Activated CD4-positive, alpha-beta memory T cell treated with anti-CD3 and anti-CD28 coated beads, Interleukin-2, amount 10 ng/mL, durations not matched to agents 7 days and 5 days (primary cell): Measurements from ENCODE around the gene MATCAP1. TPM values are rescaled to one million over a fixed set of nuclear protein-coding genes. Genes with fewer than 3 reads are reported as not detected.

Experiments used
- CTCF ChIA-PET: fragments of 350-600 bp; sonication (Branson Sonifier 250); formaldehyde crosslinking; loops from one replicate; lab custom pipeline; 2021; ENCODE audit warnings: antibody characterized with exemption, inconsistent platforms; lab: Charles Lee
- POLR2A ChIA-PET: fragments of 350-600 bp; sonication (Branson Sonifier 250); formaldehyde crosslinking; loops from one replicate; lab custom pipeline; 2021; ENCODE audit warnings: antibody characterized with exemption; lab: Charles Lee
- DNase-seq: peaks from one replicate; pipeline ENCODE4 v3.0.0-alpha.2; 2020
- H3K27ac Mint-ChIP-seq: one replicate; pipeline ENCODE4 v1.8.0; 2021; ENCODE audit warnings: mild to moderate bottlenecking, mixed read lengths
- H3K27me3 Mint-ChIP-seq: one replicate; pipeline ENCODE4 v1.8.0; 2021; ENCODE audit warnings: mixed read lengths
- H3K36me3 Mint-ChIP-seq: one replicate; pipeline ENCODE4 v1.8.0; 2021; ENCODE audit warnings: low read depth, mixed read lengths
- H3K4me1 Mint-ChIP-seq: one replicate; pipeline ENCODE4 v1.8.0; 2021; ENCODE audit warnings: mixed read lengths
- H3K4me3 Mint-ChIP-seq: one replicate; pipeline ENCODE4 v1.8.0; 2021; ENCODE audit warnings: mild to moderate bottlenecking, mixed read lengths
- H3K9me3 Mint-ChIP-seq: one replicate; pipeline ENCODE4 v1.8.0; 2021; ENCODE audit warnings: mixed read lengths
- total RNA-seq, 2 experiments: library from RNA; stranded (reverse); gene quantifications; one replicate each; pipeline ENCODE4 v1.2.3, GENCODE V29; 2021

Gene MATCAP1
- total RNA-seq, 2 experiments from 2014 or later, result 63.9 to 70.9 TPM

DNA sequence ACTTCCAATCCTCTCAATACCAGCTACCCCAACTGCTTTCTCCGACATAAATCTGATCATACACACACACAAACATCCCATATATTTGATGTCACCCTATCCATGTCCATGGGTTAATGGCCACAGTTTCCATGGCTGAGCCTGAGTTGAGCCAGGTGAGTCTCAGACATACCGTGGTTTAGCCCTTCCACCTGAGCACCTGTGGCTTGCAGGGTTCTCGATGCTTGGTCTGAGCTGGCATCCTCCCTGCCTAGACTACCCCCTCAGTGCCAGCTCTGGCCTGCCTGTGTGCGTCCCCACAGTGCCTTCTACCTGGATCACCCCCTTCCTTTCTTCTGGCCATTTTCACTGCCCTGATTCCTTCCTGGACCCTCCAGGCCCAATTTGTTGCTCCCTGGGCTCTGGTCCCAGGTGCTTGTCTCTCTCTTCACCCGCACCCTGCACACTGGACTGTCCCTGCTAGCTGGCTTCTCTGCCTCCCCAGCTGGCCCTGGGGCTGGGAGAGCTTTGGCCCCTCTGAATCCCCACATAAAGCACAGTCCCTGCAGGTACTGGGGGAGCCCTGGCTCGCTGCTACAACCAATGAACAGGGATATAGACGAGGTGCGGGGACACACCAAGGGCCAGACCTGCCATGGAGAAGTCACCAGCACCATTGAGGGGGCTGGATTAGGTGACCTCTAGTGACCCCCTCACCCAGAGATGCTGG lies 22.5 kb upstream of the MATCAP1 start:
- Mint-ChIP-seq H3K27ac (no peak overlapping the region), H3K9me3 (no peaks in the 10 kb centered on the region), H3K27me3 (no peaks in the 10 kb centered on the region), H3K4me3 (no peak overlapping the region), H3K36me3 (peaks cover 15% of the 10 kb centered on the region), H3K4me1 (no peaks in the 10 kb centered on the region)
- ChIA-PET POLR2A (no interaction called here), CTCF (no interaction called here)
- DNase-seq, result no peak

DNA sequence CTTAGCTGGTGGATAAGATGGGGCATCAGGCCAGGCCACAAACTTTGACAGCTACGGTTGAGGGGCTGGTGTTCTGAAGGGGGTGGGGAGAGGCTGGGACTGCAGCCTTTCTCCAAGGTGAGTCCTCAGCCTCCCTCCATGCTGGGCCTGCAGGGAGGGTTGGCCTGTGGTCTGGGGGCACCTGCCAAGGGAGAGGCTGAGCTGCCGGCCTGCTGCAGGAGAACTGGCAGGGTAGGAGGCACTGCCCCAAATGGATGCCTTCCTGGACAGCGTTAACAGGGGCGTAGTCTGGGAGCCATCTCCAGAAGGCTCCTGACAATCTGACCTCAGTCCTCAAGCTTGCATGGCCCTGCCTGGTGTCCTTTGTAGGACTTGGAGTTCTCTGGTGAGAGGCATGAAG lies 20.3 kb upstream of the MATCAP1 start:
- H3K27me3 Mint-ChIP-seq, result no peaks in the 10 kb centered on the region
- H3K36me3 Mint-ChIP-seq, result peaks cover 23% of the 10 kb centered on the region
- CTCF ChIA-PET, result interaction anchor here (0.6 kb wide), 1 partner anchor 31 kb away, joined by 5 read pairs; no protein-coding TSS in a partner anchor
- POLR2A ChIA-PET, result interaction anchor here (1.1 to 1.4 kb wide), 2 partner anchors 9 to 20 kb away, joined by 3 to 5 read pairs; no protein-coding TSS in a partner anchor
- no peak overlapping the region for H3K4me3 Mint-ChIP-seq
- H3K9me3 Mint-ChIP-seq, result no peaks in the 10 kb centered on the region
- no peaks in the 10 kb centered on the region for H3K4me1 Mint-ChIP-seq
- no peak for DNase-seq
- no peak overlapping the region for H3K27ac Mint-ChIP-seq

DNA sequence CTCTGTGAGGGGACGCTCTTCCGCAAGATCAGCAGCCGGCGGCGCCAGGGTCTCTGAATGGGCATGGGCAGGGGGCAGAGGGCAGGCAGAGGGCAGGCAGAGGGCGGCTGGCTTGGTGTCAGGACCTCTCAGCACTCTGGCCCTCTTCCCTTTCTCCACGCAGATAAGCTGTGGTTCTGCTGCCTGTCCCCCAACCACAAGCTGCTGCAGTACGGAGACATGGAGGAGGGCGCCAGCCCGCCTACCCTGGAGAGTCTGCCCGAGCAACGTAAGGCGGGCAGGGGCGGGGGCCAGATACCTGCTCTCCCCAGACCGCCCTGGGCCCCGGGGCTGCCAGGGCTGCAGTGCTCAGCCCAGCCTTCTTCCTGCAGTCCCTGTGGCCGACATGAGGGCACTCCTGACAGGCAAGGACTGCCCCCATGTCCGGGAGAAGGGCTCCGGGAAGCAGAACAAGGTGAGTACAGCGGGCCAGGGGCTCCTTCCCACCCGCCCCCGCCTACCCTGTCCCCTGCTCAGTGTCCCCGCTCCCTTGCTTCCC lies 19.3 kb upstream of the MATCAP1 start:
- ChIA-PET CTCF (no interaction called here), POLR2A (interaction anchor here (0.5 to 1.2 kb wide), 4 partner anchors 10 to 23 kb away, joined by 3 read pairs; partner anchors contain the start of gene E2F4)
- no peak for DNase-seq

DNA sequence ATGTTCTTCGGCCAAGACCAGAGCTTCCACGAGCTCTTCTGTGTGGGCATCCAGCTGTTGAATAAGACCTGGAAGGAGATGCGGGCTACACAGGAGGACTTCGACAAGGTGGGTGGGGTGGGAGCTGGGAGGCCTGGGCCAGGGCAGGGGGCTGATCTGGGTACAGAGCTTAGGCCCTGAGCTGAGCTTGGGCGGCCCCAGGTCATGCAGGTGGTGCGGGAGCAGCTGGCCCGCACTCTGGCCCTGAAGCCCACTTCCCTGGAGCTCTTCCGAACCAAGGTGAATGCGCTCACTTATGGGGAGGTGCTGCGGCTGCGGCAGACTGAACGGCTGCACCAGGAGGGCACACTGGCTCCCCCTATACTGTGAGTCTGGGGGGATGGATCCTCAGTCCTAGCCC lies 18.7 kb upstream of the MATCAP1 start:
- H3K27ac Mint-ChIP-seq, result no peak overlapping the region
- H3K27me3 Mint-ChIP-seq, result no peaks in the 10 kb centered on the region
- POLR2A ChIA-PET, result interaction anchor here (0.5 to 1.2 kb wide), 4 partner anchors 10 to 24 kb away, joined by 3 read pairs; partner anchors contain the start of gene E2F4
- DNase-seq, result no peak
- H3K9me3 Mint-ChIP-seq, result no peaks in the 10 kb centered on the region
- H3K36me3 Mint-ChIP-seq, result peaks cover 34% of the 10 kb centered on the region
- CTCF ChIA-PET, result no interaction called here
- H3K4me3 Mint-ChIP-seq, result no peak overlapping the region
- H3K4me1 Mint-ChIP-seq, result peaks cover 3% of the 10 kb centered on the region

More for the DNA sequence above, 19.3 kb upstream of the MATCAP1 start:
- no peaks in the 10 kb centered on the region for H3K27me3 Mint-ChIP-seq
- H3K4me3 Mint-ChIP-seq, result no peak overlapping the region
- H3K9me3 Mint-ChIP-seq, result no peaks in the 10 kb centered on the region
- H3K36me3 Mint-ChIP-seq, result peaks cover 29% of the 10 kb centered on the region
- peaks cover 3% of the 10 kb centered on the region for H3K4me1 Mint-ChIP-seq
- H3K27ac Mint-ChIP-seq, result no peak overlapping the region

DNA sequence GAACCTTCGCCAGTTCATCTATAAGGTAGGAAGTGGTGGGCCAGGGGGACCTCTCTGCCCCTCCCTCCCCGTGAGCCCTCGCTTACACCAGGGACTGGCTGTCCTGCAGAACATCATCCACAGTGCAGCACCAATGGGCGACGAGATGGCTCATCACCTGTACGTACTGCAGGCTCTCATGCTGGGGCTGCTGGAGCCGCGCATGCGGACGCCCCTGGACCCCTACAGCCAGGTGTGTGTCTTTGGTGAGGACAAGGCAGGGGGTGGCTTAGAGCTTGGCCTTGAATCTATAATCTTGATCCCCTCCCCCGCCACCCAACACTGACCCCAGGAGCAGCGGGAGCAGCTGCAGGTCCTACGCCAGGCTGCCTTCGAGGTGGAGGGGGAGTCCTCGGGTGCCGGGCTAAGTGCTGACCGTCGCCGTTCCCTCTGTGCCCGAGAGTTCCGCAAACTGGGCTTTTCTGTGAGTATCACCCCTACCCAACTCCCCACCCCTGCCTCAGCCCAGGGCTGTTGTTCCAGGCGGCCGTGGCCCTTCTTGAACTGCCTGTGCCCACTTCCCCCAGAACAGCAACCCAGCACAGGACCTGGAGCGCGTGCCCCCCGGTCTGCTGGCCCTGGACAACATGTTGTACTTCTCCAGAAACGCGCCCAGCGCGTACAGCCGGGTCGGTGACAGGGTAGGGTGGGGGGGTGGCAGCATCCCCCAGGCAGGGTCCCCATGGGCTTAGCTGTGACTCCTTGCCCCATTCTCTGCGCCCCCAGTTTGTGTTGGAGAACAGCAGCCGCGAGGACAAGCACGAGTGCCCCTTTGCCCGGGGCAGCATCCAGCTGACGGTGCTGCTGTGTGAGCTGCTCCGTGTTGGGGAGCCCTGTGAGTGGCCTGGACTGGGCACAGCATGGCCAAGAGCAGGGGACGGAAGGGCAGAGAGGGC lies 17.9 kb upstream of the MATCAP1 start:
- no peaks in the 10 kb centered on the region for H3K27me3 Mint-ChIP-seq
- H3K36me3 Mint-ChIP-seq, result peaks cover 39% of the 10 kb centered on the region
- POLR2A ChIA-PET, result interaction anchor here (0.7 to 1.2 kb wide), 3 partner anchors 9 to 17 kb away, joined by 3 read pairs; partner anchors contain the start of gene E2F4
- H3K27ac Mint-ChIP-seq, result no peak overlapping the region
- DNase-seq, result no peak
- no peak overlapping the region for H3K4me3 Mint-ChIP-seq
- CTCF ChIA-PET, result no interaction called here
- no peaks in the 10 kb centered on the region for H3K9me3 Mint-ChIP-seq
- peaks cover 6% of the 10 kb centered on the region for H3K4me1 Mint-ChIP-seq

DNA sequence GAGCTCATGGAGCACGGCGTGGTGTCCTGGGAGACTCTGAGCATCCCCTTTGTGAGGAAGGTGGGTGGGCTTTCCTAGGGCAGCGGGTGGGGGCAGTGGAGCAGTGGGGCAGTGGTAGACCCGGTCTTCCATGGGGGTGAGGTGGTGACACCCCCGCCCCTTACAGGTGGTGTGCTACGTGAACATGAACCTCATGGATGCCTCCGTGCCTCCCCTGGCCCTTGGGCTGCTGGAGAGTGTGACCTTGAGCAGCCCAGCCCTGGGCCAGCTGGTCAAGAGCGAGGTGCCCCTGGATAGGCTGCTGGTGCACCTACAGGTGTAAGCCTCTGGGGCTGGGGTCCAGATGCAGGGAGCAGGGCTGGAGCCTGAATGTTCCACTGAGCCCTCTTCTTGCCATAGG lies 16.7 kb upstream of the MATCAP1 start:
- ChIA-PET POLR2A (no interaction called here), CTCF (no interaction called here)
- Mint-ChIP-seq H3K27ac (no peak overlapping the region), H3K36me3 (peaks cover 43% of the 10 kb centered on the region), H3K4me1 (peaks cover 17% of the 10 kb centered on the region), H3K4me3 (no peak overlapping the region), H3K9me3 (no peaks in the 10 kb centered on the region), H3K27me3 (no peaks in the 10 kb centered on the region)
- no peak for DNase-seq

DNA sequence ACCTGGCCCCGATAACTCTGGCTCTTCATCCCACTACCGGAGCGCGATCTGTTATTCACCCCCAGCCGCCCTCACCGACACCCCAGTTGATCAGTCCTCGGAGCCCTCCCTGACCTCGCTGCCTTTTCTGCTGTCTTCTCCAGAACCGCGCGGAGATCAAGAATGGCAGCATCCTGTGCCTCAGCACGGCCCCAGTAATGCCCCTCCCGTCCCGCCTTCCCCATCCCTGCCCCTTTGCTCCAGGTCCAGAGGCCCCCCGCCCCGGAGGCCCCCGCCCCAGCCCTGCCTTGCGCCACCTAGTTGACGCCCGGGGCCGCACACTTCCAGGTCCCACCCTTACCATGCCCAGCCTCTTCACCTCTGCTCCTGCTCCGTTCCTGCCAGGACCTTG lies 16.0 kb upstream of the MATCAP1 start:
- ChIA-PET CTCF (no interaction called here), POLR2A (no interaction called here)
- H3K9me3 Mint-ChIP-seq, result no peaks in the 10 kb centered on the region
- no peak overlapping the region for H3K27ac Mint-ChIP-seq
- H3K4me1 Mint-ChIP-seq, result peaks cover 24% of the 10 kb centered on the region
- no peak overlapping the region for H3K4me3 Mint-ChIP-seq
- no peaks in the 10 kb centered on the region for H3K27me3 Mint-ChIP-seq
- peaks cover 50% of the 10 kb centered on the region for H3K36me3 Mint-ChIP-seq
- DNase-seq, result no peak

DNA sequence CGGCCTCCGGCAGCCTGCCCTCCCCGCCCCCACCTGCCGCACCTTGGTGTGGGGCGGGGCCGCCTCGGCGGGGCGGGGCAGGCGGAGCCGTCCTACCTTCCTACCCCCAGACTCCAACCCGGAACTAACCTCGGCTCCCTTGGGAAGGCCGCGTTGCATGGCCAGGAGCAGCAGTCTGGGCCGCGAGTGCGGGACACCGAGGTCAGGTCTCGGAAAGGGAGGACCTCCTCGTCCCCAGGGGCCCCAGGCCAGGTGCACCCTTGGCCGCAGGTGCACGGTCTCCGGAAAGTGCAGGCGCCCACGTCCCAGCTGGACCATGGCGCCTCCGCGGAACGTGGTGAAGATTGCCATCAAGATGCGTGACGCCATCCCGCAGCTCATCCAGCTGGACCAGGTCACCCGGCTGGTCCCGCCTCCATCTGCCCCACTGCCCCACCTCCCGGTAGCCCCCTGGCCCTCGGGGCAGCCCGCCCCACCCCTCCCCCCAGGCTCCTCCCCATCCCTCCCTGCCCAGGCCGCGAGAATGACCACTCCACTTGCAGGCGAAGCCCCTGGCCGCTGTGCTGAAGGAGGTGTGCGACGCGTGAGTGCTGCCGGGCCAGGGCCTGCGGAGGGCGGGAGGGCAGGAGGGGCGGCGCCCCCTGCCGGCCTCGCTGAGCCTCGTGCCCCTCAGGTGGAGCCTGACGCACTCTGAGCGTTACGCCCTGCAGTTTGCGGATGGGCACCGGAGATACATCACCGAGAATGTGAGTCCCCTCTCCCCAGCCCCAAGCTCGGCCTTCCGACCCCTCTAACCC lies 15.4 kb upstream of the MATCAP1 start, which contains the start of gene ELMO3:
ELMO3 (plus strand) TSS at position 121 of the 797 bp plus-strand sequence; CDS start at position 317, 196 bp downstream.
- DNase-seq, result no peak
- ChIA-PET CTCF (interaction anchor here (0.9 to 1.7 kb wide), 4 partner anchors 12 to 45 kb away, joined by 3 to 7 read pairs (median 4); no protein-coding TSS in a partner anchor), POLR2A (interaction anchor here (1.7 kb wide), 1 partner anchor 42 kb away, joined by 5 read pairs; no protein-coding TSS in a partner anchor)
- Mint-ChIP-seq H3K4me3 (no peak within 1 kb of the TSS), H3K4me1 (peaks cover 26% of the 10 kb centered on the region), H3K27ac (no peak within 1 kb of the TSS), H3K27me3 (no peaks in the 10 kb centered on the region), H3K9me3 (no peaks in the 10 kb centered on the region), H3K36me3 (peaks cover 54% of the 10 kb centered on the region)

DNA sequence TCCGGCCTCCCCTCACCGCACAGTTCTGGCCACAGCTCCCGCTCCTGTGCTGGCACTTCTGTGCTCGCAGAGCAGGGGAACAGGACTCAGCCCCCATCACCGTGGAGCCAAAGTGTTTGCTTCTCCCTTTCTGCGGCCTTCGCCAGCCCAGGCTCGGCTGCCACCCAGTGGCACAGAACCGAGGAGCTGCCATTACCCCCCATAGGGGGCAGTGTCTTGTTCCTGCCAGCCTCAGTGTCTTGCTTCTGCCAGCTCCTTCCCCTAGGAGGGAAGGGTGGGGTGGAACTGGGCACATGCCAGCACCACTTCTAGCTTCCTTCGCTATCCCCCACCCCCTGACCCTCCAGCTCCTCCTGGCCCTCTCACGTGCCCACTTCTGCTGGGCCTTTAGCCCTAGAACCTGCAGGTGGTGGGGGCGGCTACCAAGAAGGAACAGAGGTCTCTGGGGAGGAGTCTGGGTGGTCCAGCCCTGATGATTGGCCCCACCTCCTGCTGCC lies 14.5 kb upstream of the MATCAP1 start:
- CTCF ChIA-PET, result interaction anchor here (0.6 to 2.8 kb wide), 18 partner anchors 9 to 573 kb away, joined by 3 to 12 read pairs (median 4); partner anchors contain the start of genes FHOD1, SLC9A5 and TMEM208
- no peak for DNase-seq
- no peaks in the 10 kb centered on the region for H3K9me3 Mint-ChIP-seq
- no peak overlapping the region for H3K4me3 Mint-ChIP-seq
- H3K4me1 Mint-ChIP-seq, result peaks cover 35% of the 10 kb centered on the region
- H3K36me3 Mint-ChIP-seq, result peaks cover 59% of the 10 kb centered on the region
- no peak overlapping the region for H3K27ac Mint-ChIP-seq
- POLR2A ChIA-PET, result interaction anchor here (0.7 to 1.7 kb wide), 8 partner anchors 7 to 283 kb away, joined by 3 to 8 read pairs (median 4); partner anchors contain the start of genes ATP6V0D1, FBXL8, TMEM208 and TRADD
- no peaks in the 10 kb centered on the region for H3K27me3 Mint-ChIP-seq

DNA sequence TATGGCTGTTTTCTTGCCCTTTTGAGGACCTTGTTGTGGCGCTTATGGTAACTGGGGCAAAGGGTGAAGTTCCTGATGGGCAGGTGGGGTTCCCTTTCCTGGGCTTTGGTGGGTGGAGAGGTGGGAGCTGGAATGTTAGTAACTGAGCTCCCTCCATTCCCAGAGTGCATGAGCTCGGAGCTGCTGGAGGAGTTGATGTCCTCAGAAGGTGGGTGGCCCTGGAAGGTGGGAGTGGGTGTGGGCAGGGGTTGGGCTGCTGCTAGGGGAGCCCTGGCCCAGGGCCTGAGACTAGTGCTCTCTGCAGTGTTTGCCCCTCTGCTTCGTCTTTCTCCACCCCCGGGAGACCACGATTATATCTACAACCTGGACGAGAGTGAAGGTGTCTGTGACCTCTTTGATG lies 13.9 kb upstream of the MATCAP1 start:
- Mint-ChIP-seq H3K36me3 (peaks cover 65% of the 10 kb centered on the region), H3K9me3 (no peaks in the 10 kb centered on the region), H3K4me3 (no peak overlapping the region), H3K4me1 (peaks cover 41% of the 10 kb centered on the region), H3K27ac (no peak overlapping the region), H3K27me3 (no peaks in the 10 kb centered on the region)
- ChIA-PET POLR2A (interaction anchor here (0.7 to 1.7 kb wide), 8 partner anchors 8 to 284 kb away, joined by 3 to 8 read pairs (median 4); partner anchors contain the start of genes ATP6V0D1, FBXL8, TMEM208 and TRADD), CTCF (interaction anchor here (0.6 to 2.8 kb wide), 16 partner anchors 9 to 574 kb away, joined by 3 to 12 read pairs (median 4); partner anchors contain the start of genes FHOD1, SLC9A5 and TMEM208)
- no peak for DNase-seq

DNA sequence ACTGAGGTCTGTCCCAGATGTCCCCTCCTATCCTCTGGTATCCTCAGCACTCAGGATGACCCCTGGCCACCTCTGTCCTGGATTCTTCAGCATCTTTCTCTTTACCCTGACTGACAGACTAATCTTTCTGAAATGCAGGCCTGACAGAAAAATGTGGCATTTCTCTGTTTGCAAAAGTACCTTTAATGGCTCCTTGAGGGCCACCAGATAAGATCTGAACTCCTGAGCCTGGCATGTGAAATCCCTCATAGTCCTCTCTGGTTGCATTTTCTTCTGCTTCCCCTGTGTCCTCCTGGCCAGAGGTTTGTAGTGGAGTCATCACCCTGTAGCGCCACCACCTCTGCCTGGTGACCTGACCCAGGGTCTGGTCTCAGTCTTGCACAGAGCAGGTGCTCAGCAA lies 13.1 kb upstream of the MATCAP1 start:
- Mint-ChIP-seq H3K9me3 (no peaks in the 10 kb centered on the region), H3K36me3 (peaks cover 65% of the 10 kb centered on the region), H3K27ac (no peak overlapping the region), H3K4me3 (no peak overlapping the region), H3K4me1 (peaks cover 46% of the 10 kb centered on the region), H3K27me3 (no peaks in the 10 kb centered on the region)
- POLR2A ChIA-PET, result interaction anchor here (1.1 to 1.6 kb wide), 3 partner anchors 9 to 48 kb away, joined by 3 to 8 read pairs (median 3); partner anchors contain the start of gene TMEM208
- CTCF ChIA-PET, result interaction anchor here (1.2 to 2.8 kb wide), 4 partner anchors 11 to 81 kb away, joined by 3 to 12 read pairs (median 7); partner anchors contain the start of gene TMEM208
- no peak for DNase-seq
